ENCODE measurements around the gene TLE3. TPM values are rescaled to one million over a fixed set of nuclear protein-coding genes. Genes with fewer than 3 reads are reported as not detected.

Gene TLE3
- total RNA-seq, 4 donors from 2014 or later = 91.2 to 154 (median 137) TPM

DNA sequence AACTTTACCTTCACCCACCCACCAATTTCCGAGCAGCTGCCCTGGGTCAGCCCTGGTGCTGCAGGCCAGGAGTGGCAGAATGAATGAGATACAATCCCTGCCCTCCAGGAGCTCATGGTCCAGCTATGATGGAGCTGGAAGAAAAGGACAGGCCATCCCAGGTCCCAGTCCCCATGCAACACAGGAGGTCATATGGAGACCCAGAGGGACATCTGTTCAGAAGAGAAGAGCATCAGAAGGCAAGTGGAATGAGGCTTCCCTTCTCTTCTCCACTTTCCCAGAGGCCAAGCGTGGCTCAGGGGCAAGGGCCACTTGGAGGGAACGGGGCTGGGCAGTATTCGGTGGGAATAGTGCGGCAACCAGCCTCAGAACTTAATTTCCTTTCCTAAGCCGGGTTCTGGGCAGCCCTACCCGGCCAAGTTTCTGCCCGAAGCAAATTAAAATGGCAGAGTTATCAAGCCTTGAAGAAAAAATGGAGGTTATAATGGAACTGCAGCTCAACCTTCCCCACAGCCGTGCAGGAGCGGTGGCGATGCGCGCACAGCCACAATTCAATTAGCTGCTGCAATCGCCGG lies 35.9 kb downstream of the TLE3 start:
- Histone ChIP-seq H3K27ac (no peak overlapping the region), H3K36me3 (peaks cover 97% of the 10 kb centered on the region), H3K4me1 (peaks cover 6% of the 10 kb centered on the region), H3K27me3 (no peaks in the 10 kb centered on the region), H3K4me3 (peak overlapping the region; percentile 25), H3K9me3 (no peaks in the 10 kb centered on the region)
- TF ChIP-seq, protein P1, sequence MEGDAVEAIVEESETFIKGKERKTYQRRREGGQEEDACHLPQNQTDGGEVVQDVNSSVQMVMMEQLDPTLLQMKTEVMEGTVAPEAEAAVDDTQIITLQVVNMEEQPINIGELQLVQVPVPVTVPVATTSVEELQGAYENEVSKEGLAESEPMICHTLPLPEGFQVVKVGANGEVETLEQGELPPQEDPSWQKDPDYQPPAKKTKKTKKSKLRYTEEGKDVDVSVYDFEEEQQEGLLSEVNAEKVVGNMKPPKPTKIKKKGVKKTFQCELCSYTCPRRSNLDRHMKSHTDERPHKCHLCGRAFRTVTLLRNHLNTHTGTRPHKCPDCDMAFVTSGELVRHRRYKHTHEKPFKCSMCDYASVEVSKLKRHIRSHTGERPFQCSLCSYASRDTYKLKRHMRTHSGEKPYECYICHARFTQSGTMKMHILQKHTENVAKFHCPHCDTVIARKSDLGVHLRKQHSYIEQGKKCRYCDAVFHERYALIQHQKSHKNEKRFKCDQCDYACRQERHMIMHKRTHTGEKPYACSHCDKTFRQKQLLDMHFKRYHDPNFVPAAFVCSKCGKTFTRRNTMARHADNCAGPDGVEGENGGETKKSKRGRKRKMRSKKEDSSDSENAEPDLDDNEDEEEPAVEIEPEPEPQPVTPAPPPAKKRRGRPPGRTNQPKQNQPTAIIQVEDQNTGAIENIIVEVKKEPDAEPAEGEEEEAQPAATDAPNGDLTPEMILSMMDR (IDR thresholded peaks at IDR 0.05) = no peak
- TF ChIP-seq POLR2A (IDR thresholded peaks at IDR 0.05) (no peak), POLR2AphosphoS5 (IDR thresholded peaks at IDR 0.05) (no peak), EP300 (IDR thresholded peaks at IDR 0.05) (no peak)
- peak in 1 of 2 donors; percentile 32 for DNase-seq (ENCODE audit: low spot score in 2 of 2)
- WGBS = 84% methylated on average over 15 of the region's 15 CpGs

DNA sequence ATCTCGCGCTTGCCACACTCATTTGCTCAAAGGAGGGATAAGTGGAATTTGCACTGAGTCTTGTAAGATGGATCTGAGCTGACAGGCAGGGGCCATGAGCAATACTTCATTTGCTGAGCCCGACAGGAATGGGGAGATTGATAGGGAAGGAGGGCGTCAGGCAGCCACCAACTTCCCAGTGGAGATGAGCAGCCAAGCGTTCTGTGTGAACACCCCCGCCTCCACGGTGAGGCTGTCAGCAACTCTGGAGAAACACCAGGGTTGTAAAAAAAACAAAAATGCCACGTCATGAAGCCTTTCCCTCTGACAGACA lies 36.8 kb downstream of the TLE3 start:
- no peaks in the 10 kb centered on the region for H3K9me3 ChIP-seq
- H3K4me3 ChIP-seq = no peak overlapping the region
- no peaks in the 10 kb centered on the region for H3K27me3 ChIP-seq
- peaks cover 6% of the 10 kb centered on the region for H3K4me1 ChIP-seq
- 87% methylated on average over 8 of the region's 8 CpGs for WGBS
- no peak overlapping the region for H3K27ac ChIP-seq
- TF ChIP-seq, protein P1 (IDR thresholded peaks at IDR 0.05) = no peak
- no peak for TF ChIP-seq POLR2A (IDR thresholded peaks at IDR 0.05)
- TF ChIP-seq EP300 (IDR thresholded peaks at IDR 0.05) = no peak
- TF ChIP-seq POLR2AphosphoS5 (IDR thresholded peaks at IDR 0.05) = no peak
- H3K36me3 ChIP-seq = peaks cover 97% of the 10 kb centered on the region
- DNase-seq (ENCODE audit: low spot score in 2 of 2) = no peak

DNA sequence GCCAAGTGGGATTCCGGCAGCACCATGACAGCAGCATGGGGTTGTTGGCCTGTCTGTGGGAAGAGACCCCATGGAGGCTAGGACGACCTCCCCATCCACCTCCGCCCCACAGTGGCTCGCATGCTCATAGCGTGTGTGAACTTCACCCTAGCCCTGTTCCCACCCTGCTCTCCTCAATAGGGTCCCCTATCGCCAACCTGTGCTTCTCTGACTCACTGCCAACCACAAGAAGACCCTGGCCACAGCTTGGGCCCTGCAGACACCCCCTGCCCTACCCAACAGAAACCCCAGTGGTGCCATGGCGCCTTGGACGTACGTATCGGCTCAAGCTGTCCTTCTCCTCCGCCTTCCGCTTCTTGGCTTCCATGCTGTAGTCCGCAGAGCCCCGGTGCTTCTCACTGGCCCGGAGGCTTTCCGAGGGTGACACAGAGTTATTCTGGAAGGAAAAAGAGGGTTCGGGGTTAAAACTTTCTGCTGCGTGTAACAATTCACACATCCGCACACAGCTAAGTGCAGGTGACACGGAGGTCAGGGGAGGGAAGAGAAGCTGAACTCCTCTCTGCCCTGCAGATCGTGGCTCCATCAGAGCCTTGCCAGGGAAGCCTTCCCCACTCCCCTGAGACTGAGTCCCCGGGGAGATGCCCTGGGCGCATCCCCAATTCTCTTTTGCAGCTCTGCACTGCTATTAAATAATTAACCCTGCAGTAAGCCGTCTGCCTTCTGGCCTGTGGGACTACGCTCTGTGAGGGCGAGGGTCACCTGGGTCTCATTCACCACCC lies 37.3 kb downstream of the TLE3 start:
- no peak for DNase-seq (ENCODE audit: low spot score in 2 of 2)
- WGBS = 92% methylated on average over 26 of the region's 26 CpGs
- H3K36me3 ChIP-seq = peaks cover 97% of the 10 kb centered on the region
- no peaks in the 10 kb centered on the region for H3K9me3 ChIP-seq
- H3K4me3 ChIP-seq = no peak overlapping the region
- no peak overlapping the region for H3K27ac ChIP-seq
- TF ChIP-seq, protein P1 (IDR thresholded peaks at IDR 0.05) = no peak
- peaks cover 6% of the 10 kb centered on the region for H3K4me1 ChIP-seq
- no peaks in the 10 kb centered on the region for H3K27me3 ChIP-seq

DNA sequence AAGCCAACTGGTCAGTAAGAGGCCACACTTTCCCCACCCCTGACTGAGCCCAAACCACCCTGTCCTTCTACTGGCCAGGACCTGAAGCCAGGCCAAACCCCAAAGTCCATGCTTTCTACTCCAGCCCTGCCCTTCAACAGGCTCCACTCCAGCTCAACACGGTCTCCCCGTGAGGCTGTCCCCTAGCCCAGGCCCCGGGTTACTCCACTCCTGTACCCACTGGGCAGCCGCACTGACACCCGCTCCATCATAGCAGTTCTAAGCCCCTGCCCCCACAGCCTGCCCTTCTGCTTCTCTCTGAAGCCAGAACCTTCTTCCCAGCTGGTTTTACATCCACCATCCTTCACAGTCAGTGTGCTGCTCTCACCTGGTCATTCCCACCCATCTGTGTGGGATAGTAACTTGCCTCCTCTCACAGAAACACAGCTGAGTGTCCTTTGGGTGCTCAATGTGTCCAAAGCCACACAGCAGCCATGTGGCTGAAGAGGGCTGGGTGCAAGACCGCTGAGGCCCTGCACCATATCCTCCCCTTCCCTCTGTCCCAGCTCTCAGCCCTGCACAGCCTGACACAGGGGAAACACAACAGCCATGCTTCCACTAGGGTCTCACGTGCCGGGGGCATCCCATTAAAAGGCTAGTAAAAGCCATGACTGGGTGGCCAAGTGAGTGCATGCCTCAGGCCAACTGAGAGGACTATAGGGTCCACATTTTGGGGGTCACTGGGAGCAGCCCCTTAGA lies 38.1 kb downstream of the TLE3 start:
- Histone ChIP-seq H3K36me3 (peaks cover 99% of the 10 kb centered on the region), H3K9me3 (no peaks in the 10 kb centered on the region), H3K4me3 (no peak overlapping the region), H3K27me3 (no peaks in the 10 kb centered on the region), H3K27ac (no peak overlapping the region), H3K4me1 (peaks cover 6% of the 10 kb centered on the region)
- 97% methylated on average over 8 of the region's 8 CpGs for WGBS
- peak in 1 of 2 donors; percentile 58 for DNase-seq (ENCODE audit: low spot score in 2 of 2)
- TF ChIP-seq POLR2A (IDR thresholded peaks at IDR 0.05) (no peak), EP300 (IDR thresholded peaks at IDR 0.05) (no peak), POLR2AphosphoS5 (IDR thresholded peaks at IDR 0.05) (no peak)
- TF ChIP-seq, protein P1 (IDR thresholded peaks at IDR 0.05) = no peak
